LHCN-M2 (cell line): ENCODE results near the gene OXGR1. TPM values are rescaled to one million over a fixed set of nuclear protein-coding genes. Genes with fewer than 3 reads are reported as not detected.

Experiments used
- DNase-seq: peaks from one replicate; pipeline ENCODE4 v3.0.0-alpha.2; 2012; ENCODE audit warnings: low read depth
- total RNA-seq: library from RNA; depleted of rRNA; stranded (reverse); fragments of >200 nt; gene quantifications from 2 replicates; pipeline ENCODE4 v1.2.3, GENCODE V29; 2014; rRNA removed

OXGR1 gene
- total RNA-seq, 1 experiment from 2014 or later = 0.29 TPM

GRCh38 chr13:96963786-96964475 lies 30.3 kb downstream of the OXGR1 start:
- DNase-seq = no peak

DNA sequence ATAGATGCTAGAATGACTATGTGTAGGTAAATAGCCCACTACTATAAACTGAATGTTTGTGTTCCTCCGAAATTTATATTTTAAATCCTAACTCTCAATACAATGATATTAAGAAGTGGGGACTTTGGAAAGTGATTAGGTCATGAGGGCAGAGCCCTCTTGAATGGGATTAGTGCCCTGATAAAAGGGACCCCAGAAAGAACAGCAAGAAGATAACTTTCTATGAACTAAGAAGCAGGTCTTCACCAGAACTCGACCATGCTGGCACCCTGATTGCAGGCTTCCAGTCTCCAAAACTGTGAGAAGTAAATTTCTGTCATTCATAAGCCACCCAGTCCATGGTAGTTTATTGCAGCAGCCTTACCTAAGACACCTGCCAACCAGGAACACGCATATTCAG lies 33.9 kb downstream of the OXGR1 start:
- no peak for DNase-seq

DNA sequence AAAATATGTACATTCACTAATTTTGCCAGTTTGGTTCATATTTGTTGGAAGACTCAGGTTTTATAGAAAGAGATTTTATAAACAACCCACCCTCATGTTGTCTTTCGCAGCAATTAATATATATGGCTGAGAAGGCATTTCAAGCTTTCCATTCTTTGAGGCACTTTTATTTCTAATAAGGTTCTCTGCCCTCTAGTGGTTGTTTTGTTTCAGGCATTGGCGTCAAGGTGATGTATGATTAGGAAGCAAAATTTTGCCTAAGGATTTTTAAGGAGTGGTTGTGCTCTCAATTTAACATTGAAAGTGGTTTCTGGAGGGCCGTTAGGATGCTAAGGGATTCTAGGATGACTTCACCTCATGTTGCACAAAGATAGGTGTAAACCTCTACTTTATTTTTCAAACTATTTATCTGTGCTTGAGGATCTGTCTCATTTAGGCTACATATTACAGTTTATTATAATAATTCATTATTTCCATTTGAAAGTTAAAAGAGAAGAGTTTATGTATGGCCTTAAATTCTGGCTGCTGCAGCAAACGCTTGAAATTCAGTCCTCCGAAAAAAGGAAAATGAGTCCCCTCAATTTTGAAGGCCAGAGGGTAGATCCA lies 35.9 kb downstream of the OXGR1 start:
- peak; percentile 12 for DNase-seq

DNA sequence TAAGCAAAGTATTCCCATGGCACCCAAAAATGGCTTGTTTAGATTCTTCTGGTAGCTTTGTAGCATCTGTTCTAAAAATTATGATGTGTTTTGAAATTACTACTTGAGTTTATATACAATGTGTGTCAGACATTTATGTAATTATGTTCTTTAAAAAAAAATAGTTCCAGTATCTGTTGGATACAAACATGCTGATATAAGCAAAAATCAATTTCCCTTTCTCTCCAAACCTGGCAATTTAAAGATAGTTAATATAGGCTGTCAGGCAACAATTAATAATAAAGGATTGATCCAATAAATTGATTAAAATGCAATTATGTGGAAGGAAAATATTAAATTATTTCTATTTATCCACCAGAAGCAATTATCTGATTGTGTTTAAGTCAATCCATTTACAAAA lies 41.7 kb downstream of the OXGR1 start:
- DNase-seq = no peak

GRCh38 chr13:96948127-96948526 lies 46.1 kb downstream of the OXGR1 start:
- no peak for DNase-seq

DNA sequence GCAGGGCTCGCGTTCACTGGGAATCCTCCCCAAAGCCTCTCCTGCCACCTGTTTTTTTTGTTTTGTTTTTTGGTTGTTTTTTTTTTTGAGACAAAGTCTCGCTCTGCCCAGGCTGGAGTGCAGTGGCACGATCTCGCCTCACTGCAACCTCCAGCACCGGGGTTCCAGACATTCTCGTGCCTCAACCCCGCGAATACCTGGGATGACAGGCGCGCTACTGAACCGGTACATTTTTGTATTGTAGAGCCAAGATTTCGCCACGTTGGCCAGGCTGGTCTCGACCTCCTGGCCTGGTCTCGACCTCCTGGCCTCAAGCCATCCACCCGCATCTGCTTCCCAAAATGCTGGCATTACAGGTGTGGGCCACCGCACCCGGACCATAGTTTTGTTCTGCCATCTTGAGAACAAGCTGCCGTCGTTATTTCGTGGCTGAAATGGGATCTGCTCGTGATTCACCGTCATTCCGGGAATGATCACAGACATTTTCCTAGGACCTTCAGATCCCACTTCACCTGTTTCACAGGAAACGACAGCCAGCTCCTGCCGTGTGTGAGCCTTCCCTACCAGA lies 46.8 kb downstream of the OXGR1 start:
- no peak for DNase-seq

- DNase-seq = no peak
Observed at GRCh38 chr13:96946709-96947311, 47.5 kb downstream of the OXGR1 start.

GRCh38 chr13:96940961-96941360 lies 53.3 kb downstream of the OXGR1 start:
- no peak for DNase-seq

DNA sequence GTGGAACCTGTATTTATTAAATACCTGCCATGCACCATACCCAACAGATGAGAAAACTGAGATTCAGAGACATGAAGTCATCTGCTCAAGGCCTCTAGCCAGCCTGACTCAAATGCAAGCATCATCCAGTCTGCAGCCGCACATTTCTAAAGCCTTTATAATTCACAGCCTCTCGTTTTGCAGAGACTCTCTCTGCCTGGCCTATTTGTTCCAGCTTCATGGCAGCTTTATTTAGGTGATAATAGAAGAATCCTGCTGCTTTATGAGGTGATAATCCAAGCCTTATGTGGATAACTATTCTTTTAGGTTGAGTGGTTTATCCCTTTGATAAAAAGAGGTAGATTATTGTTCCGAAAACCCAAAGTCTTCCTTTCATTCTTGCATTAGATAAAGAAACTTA lies 58.4 kb downstream of the OXGR1 start:
- no peak for DNase-seq

Other genes with a start within 250 kb of the OXGR1 start
- gene MBNL2, start 227.9 kb upstream of the OXGR1 start, total RNA-seq = 17.7 and 24.4 TPM in 2 replicates